ENCODE data around the gene AKT1. TPM values are rescaled to one million over a fixed set of nuclear protein-coding genes. Genes with fewer than 3 reads are reported as not detected.
A peak's percentile ranks its signal among the peaks of the same experiment; 100 is the strongest.

The AKT1 gene
- total and polyA plus RNA-seq, 2 of the 4 experiments (the other 2 are of a cell fraction), result 193 to 221 TPM

DNA sequence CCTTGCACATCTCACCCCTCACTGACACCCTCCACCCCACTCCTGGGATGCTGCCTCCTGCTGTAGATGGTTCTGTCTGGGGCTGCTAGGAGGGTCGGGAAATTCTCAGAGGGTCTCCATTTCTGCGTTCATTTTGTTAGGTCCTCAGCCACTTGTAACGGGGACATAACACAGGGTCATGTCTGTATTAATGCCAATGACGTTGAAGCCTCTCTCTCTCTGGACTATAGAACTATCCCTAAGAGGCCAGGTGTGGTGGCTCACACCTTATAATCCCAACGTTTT lies 28.0 kb downstream of the AKT1 start (continued):
- TF ChIP-seq, protein P1, sequence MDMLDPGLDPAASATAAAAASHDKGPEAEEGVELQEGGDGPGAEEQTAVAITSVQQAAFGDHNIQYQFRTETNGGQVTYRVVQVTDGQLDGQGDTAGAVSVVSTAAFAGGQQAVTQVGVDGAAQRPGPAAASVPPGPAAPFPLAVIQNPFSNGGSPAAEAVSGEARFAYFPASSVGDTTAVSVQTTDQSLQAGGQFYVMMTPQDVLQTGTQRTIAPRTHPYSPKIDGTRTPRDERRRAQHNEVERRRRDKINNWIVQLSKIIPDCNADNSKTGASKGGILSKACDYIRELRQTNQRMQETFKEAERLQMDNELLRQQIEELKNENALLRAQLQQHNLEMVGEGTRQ (IDR thresholded peaks at IDR 0.05; ENCODE audit: low read depth, low read length), result no peak
- TF ChIP-seq NFE2L2 (IDR thresholded peaks at IDR 0.05; ENCODE audit: low read depth, low read length), result no peak

DNA sequence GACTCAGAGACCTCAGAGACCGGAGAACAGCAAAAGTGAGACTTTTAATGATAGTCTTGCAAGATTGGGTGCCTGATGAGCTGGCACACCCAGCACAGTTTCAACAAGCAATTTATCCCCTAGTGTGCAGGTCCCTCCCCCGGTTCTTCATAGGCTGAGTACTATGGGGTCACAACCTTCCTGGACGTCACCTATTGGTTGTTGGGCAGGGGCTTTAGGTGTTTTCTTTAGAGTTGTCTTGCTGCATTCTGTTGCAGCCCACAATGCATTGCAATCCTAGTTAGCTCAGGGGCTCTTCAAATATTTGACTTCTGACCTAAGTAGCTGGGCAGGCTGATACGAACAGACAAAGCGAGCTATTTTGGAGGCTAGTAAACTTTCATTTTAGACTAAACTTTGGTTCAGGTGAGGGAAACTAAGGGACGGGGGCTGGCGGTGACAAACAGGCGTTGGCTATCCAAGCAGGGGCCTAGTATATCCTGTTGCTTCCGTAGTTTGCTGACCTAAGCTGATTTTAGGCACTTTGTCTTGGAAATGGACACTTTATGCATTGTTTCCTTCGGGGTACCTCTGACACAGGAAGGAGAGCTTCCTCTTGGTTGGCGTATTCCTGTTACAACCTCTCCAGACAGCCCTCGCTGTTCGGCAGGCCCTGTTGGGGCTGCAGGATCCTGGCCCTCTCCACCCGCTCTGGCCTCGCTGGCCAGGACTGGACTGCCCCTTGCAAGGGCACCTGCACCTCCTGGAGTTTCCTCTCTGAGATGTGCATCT lies 28.5 kb downstream of the AKT1 start:
- Histone ChIP-seq H3K36me3 (ENCODE audit: control insufficient read depth, insufficient read depth, low read length) (peaks cover 19% of the 10 kb centered on the region), H3K14ac (replicated peaks; ENCODE audit: low read depth, low read length) (no peak overlapping the region), H4K5ac (ENCODE audit: low read depth, low read length) (no peak overlapping the region), H3K9ac (ENCODE audit: low read depth, low read length) (no peak overlapping the region), H2AK9ac (replicated peaks; ENCODE audit: low read depth, low read length, poor library complexity) (no peak overlapping the region), H4K20me1 (ENCODE audit: insufficient read depth, low read length) (peaks cover 12% of the 10 kb centered on the region), H3K4me1 (ENCODE audit: control insufficient read depth, insufficient read depth, low read length) (peaks cover 5% of the 10 kb centered on the region), H3K4me2 (ENCODE audit: low read depth, low read length) (no peak overlapping the region), H2AFZ (replicated peaks; ENCODE audit: low read length, poor library complexity) (no peak overlapping the region), H3K4ac (ENCODE audit: low read depth, low read length) (no peak overlapping the region), H3K18ac (ENCODE audit: low read depth, low read length) (no peak overlapping the region), H3K27ac (ENCODE audit: insufficient read depth, low read length) (no peak overlapping the region), H3K9me3 (ENCODE audit: control insufficient read depth, insufficient read depth, low read length) (no peaks in the 10 kb centered on the region; the same call in 1 of the 2 replicates), H2BK20ac (ENCODE audit: low read depth, low read length) (no peak overlapping the region), H3K79me1 (ENCODE audit: low read depth in 1 of 2, low read length in 2 of 2) (peaks cover 0 to 6% of the 10 kb centered on the region in 2 experiments; a peak in 1 of 4 replicates), H3K27me3 (ENCODE audit: control insufficient read depth, insufficient read depth, low read length) (no peaks in the 10 kb centered on the region), H3K56ac (ENCODE audit: extremely low read depth, insufficient read depth, low read length) (no peak overlapping the region), H3K23ac (ENCODE audit: low read depth, low read length) (no peak overlapping the region), H3K4me3 (ENCODE audit: insufficient read depth, low read depth, low read length) (no peak overlapping the region), H4K91ac (ENCODE audit: insufficient read depth, low read depth, low read length) (no peak overlapping the region), H4K8ac (ENCODE audit: low read depth in 2 of 2, low read length in 2 of 2) (no peak overlapping the region), H2BK5ac (ENCODE audit: low read depth, low read length, poor library complexity, severe bottlenecking) (no peak overlapping the region), H2AK5ac (ENCODE audit: low read depth, low read length) (no peak overlapping the region), H3K9me1 (ENCODE audit: insufficient read depth, low read length) (no peaks in the 10 kb centered on the region), H2BK15ac (ENCODE audit: low read depth, low read length) (no peak overlapping the region), H2BK120ac (ENCODE audit: low read depth, low read length) (no peak overlapping the region)
- no peak for DNase-seq
- intact Hi-C loops (cut with micrococcal nuclease) (no loop called here), dilution Hi-C loops (cut with HindIII; ENCODE audit: low sequenced_read_pairs, unreplicated experiment) (no loop called here), in situ Hi-C loops (cut with MboI; ENCODE audit: low sequenced_read_pairs) (loop anchor here (5.0 kb wide), 1 partner anchor 55 kb away; no protein-coding TSS in a partner anchor)
- WGBS, 2 experiments (ENCODE audit: extremely low coverage in 2 of 2, insufficient read length in 1 of 2), result 87% methylated on average over 5 of the region's 15 CpGs; no CpG with 5 or more reads in 1 of the 2 experiments
- TF ChIP-seq BHLHE40 (IDR thresholded peaks at IDR 0.05; ENCODE audit: low read depth, low read length), result no peak
- peak; percentile 90 for TF ChIP-seq MAFK (IDR thresholded peaks at IDR 0.05; ENCODE audit: low read depth, low read length)
- CTCF ChIA-PET, result interaction anchor here (1.1 kb wide), 1 partner anchor 59 kb away, joined by 3 read pairs; no protein-coding TSS in a partner anchor
- no peak for ATAC-seq (ENCODE audit: low read depth)
- POLR2A ChIA-PET (ENCODE audit: unreplicated experiment), result no interaction called here
- BruUV-seq (replicated peaks), result no TSS peak
